H1 (cell line): ENCODE results near the gene PACS1. TPM values are rescaled to one million over a fixed set of nuclear protein-coding genes. Genes with fewer than 3 reads are reported as not detected.

Experiments used
- CTCF ChIA-PET: fragments of 300-600 bp; sonication (Branson Sonifier 250); formaldehyde crosslinking; loops from one replicate; lab custom pipeline; 2021; ENCODE audit not compliant: partially characterized antibody; lab: Charles Lee
- POLR2A ChIA-PET: fragments of 300-600 bp; sonication (Branson Sonifier 250); formaldehyde crosslinking; loops from one replicate; lab custom pipeline; 2021; ENCODE audit warnings: inconsistent platforms; ENCODE audit not compliant: partially characterized antibody; lab: Charles Lee
- DNase-seq, 2 experiments: peaks; one replicate each; pipeline versions ENCODE4 v3.0.0 to v3.0.0-alpha.2; 2010 to 2022; ENCODE audit warnings: low spot score in 2 of 2, low read depth in 1 of 2, mixed read lengths in 1 of 2
- FAIRE-seq: peaks from 2 replicates; lab custom pipeline; 2011; peaks lifted over from hg19 to GRCh38; lab: Jason Lieb, UNC
- H2AFZ ChIP-seq: 2 replicates; pipeline ENCODE4 v1.8.1; 2012; ENCODE audit warnings: low read length, inconsistent platforms
- H2AK5ac ChIP-seq: 2 replicates; pipeline ENCODE4 v1.6.1; 2013; ENCODE audit warnings: low read depth, low read length
- H2BK120ac ChIP-seq: replicated peaks from 2 replicates; pipeline ENCODE3; 2013; ENCODE audit warnings: low read depth, low read length, inconsistent platforms
- H2BK12ac ChIP-seq: 2 replicates; pipeline ENCODE4 v1.6.1; 2013; ENCODE audit warnings: low read depth, low read length
- H2BK15ac ChIP-seq: 2 replicates; pipeline ENCODE4 v1.6.1; 2013; ENCODE audit warnings: low read length
- H2BK20ac ChIP-seq: 2 replicates; pipeline ENCODE4 v1.6.1; 2013; ENCODE audit warnings: low read length
- H2BK5ac ChIP-seq: 2 replicates; pipeline ENCODE4 v1.6.1; 2013; ENCODE audit warnings: low read depth, low read length
- H3K14ac ChIP-seq: 2 replicates; pipeline ENCODE4 v1.6.1; 2013; ENCODE audit warnings: inconsistent platforms; ENCODE audit not compliant: insufficient read length
- H3K18ac ChIP-seq: 2 replicates; pipeline ENCODE4 v1.6.1; 2013; ENCODE audit warnings: low read length; ENCODE audit errors: extremely low read depth
- H3K23ac ChIP-seq: 2 replicates; pipeline ENCODE4 v1.6.1; 2013; ENCODE audit warnings: inconsistent platforms; ENCODE audit not compliant: insufficient read length
- H3K23me2 ChIP-seq: 2 replicates; pipeline ENCODE4 v1.6.1; 2013; ENCODE audit warnings: low read depth, low read length
- H3K27ac ChIP-seq: 2 replicates; pipeline ENCODE4 v1.6.1; 2011; ENCODE audit warnings: low read depth, low read length, inconsistent platforms
- H3K27me3 ChIP-seq, 4 experiments: replicated peaks in 1 of 4; 1 replicate in 1 of 4; 2 replicates in 3 of 4; pipeline versions ENCODE4 v1.6.1 to v1.8.1; 2011 to 2013; ENCODE audit warnings: low read length in 3 of 4, mild to moderate bottlenecking in 3 of 4, inconsistent platforms in 2 of 4, mixed read lengths in 2 of 4, moderate library complexity in 1 of 4; ENCODE audit not compliant: control insufficient read depth in 3 of 4, insufficient read depth in 3 of 4; ENCODE audit errors: extremely low read depth in 1 of 4
- H3K36me3 ChIP-seq, 4 experiments: 2 replicates each; pipeline versions ENCODE4 v1.6.1 to v1.8.1; 2011 to 2013; ENCODE audit warnings: mild to moderate bottlenecking in 4 of 4, low read length in 3 of 4, moderate library complexity in 2 of 4, control low read depth in 1 of 4, inconsistent platforms in 1 of 4; ENCODE audit not compliant: insufficient read depth in 4 of 4, control insufficient read depth in 2 of 4
- H3K4ac ChIP-seq: replicated peaks from 2 replicates; pipeline ENCODE3; 2013; ENCODE audit warnings: low read length, low read depth, mixed read lengths, inconsistent platforms; ENCODE audit not compliant: insufficient read length
- H3K4me1 ChIP-seq, 4 experiments: replicated peaks in 1 of 4; 1 replicate in 1 of 4; 2 replicates in 3 of 4; pipeline versions ENCODE4 v1.6.1 to v1.8.1; 2011 to 2013; ENCODE audit warnings: low read length in 3 of 4, inconsistent platforms in 2 of 4, mixed read lengths in 1 of 4; ENCODE audit not compliant: insufficient read depth in 4 of 4, control insufficient read depth in 3 of 4
- H3K4me2 ChIP-seq, 2 experiments: 2 replicates each; pipeline versions ENCODE4 v1.6.1 to v1.8.1; 2011 to 2013; ENCODE audit warnings: low read depth in 2 of 2, low read length in 2 of 2, control low read depth in 1 of 2, inconsistent platforms in 1 of 2, mild to moderate bottlenecking in 1 of 2; ENCODE audit not compliant: insufficient read depth in 1 of 2
- H3K4me3 ChIP-seq, 4 experiments: fragments of 200-600, 300-600 bp in 1 of 4; sonication (generic), shearing (Covaris generic), sonication (Bioruptor Twin) in 1 of 4; 2 replicates each; pipeline versions ENCODE4 v1.5.1 to v1.8.1; 2011 to 2016; ENCODE audit warnings: low read length in 4 of 4, low read depth in 3 of 4, control low read depth in 2 of 4, inconsistent platforms in 2 of 4, mild to moderate bottlenecking in 2 of 4, mixed read lengths in 1 of 4, moderate library complexity in 1 of 4; ENCODE audit not compliant: insufficient read depth in 2 of 4; ENCODE audit errors: extremely low read depth in 1 of 4
- H3K56ac ChIP-seq: replicated peaks from 2 replicates; pipeline ENCODE3; 2013; ENCODE audit warnings: low read depth, mild to moderate bottlenecking, mixed read lengths, low read length, inconsistent platforms; ENCODE audit not compliant: insufficient read length
- H3K79me1 ChIP-seq: 2 replicates; pipeline ENCODE4 v1.6.1; 2013; ENCODE audit warnings: low read depth, low read length, control low read depth
- H3K79me2 ChIP-seq, 2 experiments: 2 replicates each; pipeline versions ENCODE4 v1.6.1 to v1.8.1; 2012 to 2013; ENCODE audit warnings: low read length in 2 of 2, mild to moderate bottlenecking in 2 of 2, inconsistent platforms in 1 of 2; ENCODE audit not compliant: insufficient read depth in 2 of 2, control insufficient read depth in 1 of 2
- H3K9ac ChIP-seq, 4 experiments: replicated peaks in 1 of 4; 1 replicate in 1 of 4; 2 replicates in 3 of 4; pipeline versions ENCODE4 v1.6.1 to v1.8.1; 2011 to 2013; ENCODE audit warnings: low read depth in 3 of 4, low read length in 3 of 4, control low read depth in 2 of 4, mild to moderate bottlenecking in 2 of 4, moderate library complexity in 2 of 4, inconsistent platforms in 1 of 4; ENCODE audit errors: extremely low read depth in 1 of 4
- H3K9me3 ChIP-seq, 2 experiments: 2 replicates each; pipeline versions ENCODE4 v1.6.1 to v1.8.1; 2012 to 2013; ENCODE audit warnings: mild to moderate bottlenecking in 2 of 2, moderate library complexity in 2 of 2, control low read depth in 1 of 2, inconsistent platforms in 1 of 2, low read depth in 1 of 2, low read length in 1 of 2, mixed read lengths in 1 of 2; ENCODE audit not compliant: insufficient read depth in 2 of 2
- H4K20me1 ChIP-seq, 2 experiments: replicated peaks in 1 of 2; 2 replicates each; pipeline versions ENCODE3 to v1.8.1; 2011 to 2013; ENCODE audit warnings: inconsistent platforms in 2 of 2, low read length in 2 of 2, mild to moderate bottlenecking in 1 of 2; ENCODE audit not compliant: insufficient read depth in 2 of 2, control insufficient read depth in 1 of 2
- H4K5ac ChIP-seq: 2 replicates; pipeline ENCODE4 v1.6.1; 2013; ENCODE audit warnings: low read length, low read depth, mixed read lengths, inconsistent platforms; ENCODE audit not compliant: insufficient read length
- H4K8ac ChIP-seq: 2 replicates; pipeline ENCODE4 v1.8.0; 2013; ENCODE audit warnings: mild to moderate bottlenecking, moderate library complexity, low read length, inconsistent platforms; ENCODE audit not compliant: insufficient read depth; ENCODE audit errors: extremely low read depth
- H4K91ac ChIP-seq: replicated peaks from 2 replicates; pipeline ENCODE3; 2013; ENCODE audit warnings: low read length, mixed read lengths, inconsistent platforms; ENCODE audit not compliant: insufficient read length
- WGBS, 2 experiments: shearing (Covaris generic) in 1 of 2; methylation state at CpG; one replicate each; pipeline versions ENCODE4 v1.1.6 to v1.1.7; 2013 to 2015; ENCODE audit warnings: low lambda C conversion rate in 2 of 2, mixed read lengths in 2 of 2, inconsistent platforms in 1 of 2, low coverage in 1 of 2, missing lambda C conversion rate in 1 of 2; ENCODE audit not compliant: insufficient replicate concordance in 2 of 2, insufficient coverage in 1 of 2, insufficient read length in 1 of 2; ENCODE audit errors: extremely low coverage in 1 of 2, missing lambda C conversion rate in 1 of 2; 5-methylcytosine and 5-hydroxymethylcytosine counted together
- polyA plus RNA-seq, 7 experiments: library from polyadenylated mRNA; depleted of rRNA in 3 of 7; stranded (reverse) in 5 of 7; unstranded in 2 of 7; fragments of >200 nt in 5 of 7; fragments of 200-250 nt in 2 of 7; gene quantifications; 1 replicate in 5 of 7; 2 replicates in 1 of 7; 4 replicates in 1 of 7; pipeline versions ENCODE4 v1.2.1 to v1.2.3, GENCODE V29; 2011 to 2013; ENCODE audit warnings: missing spikeins in 2 of 7, mixed read lengths in 2 of 7
- total RNA-seq: library from RNA; stranded (reverse); fragmentation: NEBNext Ultra II Directional; extraction: Animal tissue kit (Norgen Biotek cat#: 25700); gene quantifications from 2 replicates; pipeline ENCODE4 v1.2.1, GENCODE V29; 2021

Gene PACS1
- total and polyA plus RNA-seq, 2 of the 8 experiments (the other 6 are each of a cell fraction or from before 2014, with no cell fraction given) = 11.5 to 36.0 TPM

- POLR2A ChIA-PET = interaction anchor here (1.0 kb wide), 1 partner anchor 16 kb away, joined by 5 read pairs; no protein-coding TSS in a partner anchor
- H3K14ac ChIP-seq = no peak overlapping the region
- H3K4ac ChIP-seq = no peak overlapping the region
- no peaks in the 10 kb centered on the region for H3K9me3 ChIP-seq
- 97% methylated on average over 14 of the region's 14 CpGs; no CpG with 5 or more reads in 1 of the 2 experiments for WGBS, 2 experiments
- H2BK15ac ChIP-seq = no peak overlapping the region
- H2BK5ac ChIP-seq = no peak overlapping the region
- H4K8ac ChIP-seq = no peak overlapping the region; the same call in 1 of the 2 replicates
- no peak overlapping the region for H3K4me3 ChIP-seq
- no peaks in the 10 kb centered on the region for H3K27me3 ChIP-seq
- no peak overlapping the region for H3K9ac ChIP-seq
- no peak overlapping the region for H2BK12ac ChIP-seq
- CTCF ChIA-PET = interaction anchor here (0.7 to 12.4 kb wide), 2 partner anchors 10 to 36 kb away, joined by 3 to 123 read pairs; no protein-coding TSS in a partner anchor
- H2BK120ac ChIP-seq = no peak overlapping the region
- no peak overlapping the region for H3K23ac ChIP-seq
- peaks cover 0 to 9% (median 2%) of the 10 kb centered on the region in 4 experiments; a peak in 3 of 8 replicates for H3K36me3 ChIP-seq
- FAIRE-seq (no peak), DNase-seq (no peak)
- H3K23me2 ChIP-seq = no peaks in the 10 kb centered on the region
- no peaks in the 10 kb centered on the region for H4K20me1 ChIP-seq
- no peak overlapping the region for H4K91ac ChIP-seq
- no peak overlapping the region for H3K18ac ChIP-seq
- no peak overlapping the region for H3K4me2 ChIP-seq
- no peak overlapping the region for H2BK20ac ChIP-seq
- no peaks in the 10 kb centered on the region for H3K79me2 ChIP-seq
- no peak overlapping the region for H3K27ac ChIP-seq
- peaks cover 0 to 2% (median 0%) of the 10 kb centered on the region in 4 experiments; a peak in 5 of 7 replicates for H3K4me1 ChIP-seq
- H3K56ac ChIP-seq = no peak overlapping the region
- H3K79me1 ChIP-seq = no peaks in the 10 kb centered on the region
- no peak overlapping the region for H2AK5ac ChIP-seq
- H2AFZ ChIP-seq = no peak overlapping the region
- H4K5ac ChIP-seq = no peak overlapping the region
Observed at GRCh38 chr11:66230978-66231377, 160.9 kb downstream of the PACS1 start.
